NAMALWA (cell line): ENCODE results near the gene PCNX2.

Source experiments
- DNase-seq: peaks from one replicate; pipeline ENCODE4 v3.0.0-alpha.2; 2015; ENCODE audit warnings: low spot score

The PCNX2 gene

DNA sequence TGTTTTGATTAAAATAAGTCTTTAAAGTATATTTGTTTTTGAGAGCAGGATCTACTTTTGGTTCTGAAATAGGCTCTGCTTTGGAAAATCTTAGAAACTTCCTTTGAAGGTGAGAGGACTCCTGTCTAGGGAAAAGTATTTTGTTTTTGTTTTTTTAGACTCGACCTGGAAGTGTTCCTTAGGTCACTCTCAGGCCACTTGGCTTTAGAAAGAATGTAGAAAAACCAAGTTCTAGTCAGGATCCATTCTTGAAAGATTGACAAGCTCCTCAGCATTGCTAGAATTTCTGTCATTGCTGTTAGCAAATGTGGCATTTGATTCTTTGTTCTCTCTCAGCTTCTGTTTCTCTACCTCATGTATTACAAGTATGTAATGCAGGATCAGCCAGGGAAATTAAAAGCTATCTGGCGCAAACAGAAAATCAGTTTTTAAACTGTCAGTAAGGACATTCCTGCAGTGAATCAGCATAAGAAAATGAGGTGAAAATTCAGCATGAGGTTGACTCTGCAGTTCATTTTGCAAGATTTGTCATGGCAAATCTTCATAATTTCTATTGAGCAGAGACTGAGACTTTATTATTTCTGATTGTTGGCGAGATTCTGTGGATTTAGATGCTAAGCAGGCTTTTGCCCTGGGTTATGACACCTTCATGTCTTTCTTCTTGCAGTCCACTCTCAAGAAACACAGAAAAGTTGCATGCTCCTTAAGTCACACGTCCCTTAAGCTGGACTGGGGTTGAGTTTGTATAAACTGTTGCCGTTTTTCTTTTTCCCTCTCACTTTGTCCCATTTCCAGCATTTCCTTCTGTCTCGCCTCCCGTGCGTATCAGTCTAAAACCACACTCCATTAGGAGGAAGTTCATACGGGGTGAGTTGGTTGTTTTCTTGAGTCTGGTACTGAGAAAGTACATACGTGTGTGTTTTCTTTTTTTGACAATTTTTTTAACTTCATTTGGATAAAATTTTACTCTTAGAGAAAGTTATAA is 332.5 kb downstream of the PCNX2 start:
- DNase-seq = no peak

DNA sequence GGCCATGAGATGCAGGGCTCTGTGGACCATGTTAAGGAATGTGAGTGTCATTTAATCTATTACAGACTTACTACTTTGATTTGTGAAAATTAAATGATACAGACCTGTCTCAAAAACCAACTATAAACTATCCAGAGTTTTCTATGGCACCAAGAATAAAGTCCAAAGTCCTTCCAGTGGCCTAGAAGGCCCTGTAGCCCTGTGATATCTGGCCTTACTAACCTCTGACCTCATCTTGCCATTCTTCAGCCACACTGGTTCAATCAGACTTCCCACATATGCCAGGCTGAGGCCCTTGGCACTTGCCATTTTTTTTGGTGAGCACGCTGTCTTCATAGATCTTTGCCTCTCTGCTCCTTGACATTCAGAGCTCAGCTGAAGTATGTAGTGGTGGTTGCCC is 337.5 kb downstream of the PCNX2 start:
- no peak for DNase-seq

DNA sequence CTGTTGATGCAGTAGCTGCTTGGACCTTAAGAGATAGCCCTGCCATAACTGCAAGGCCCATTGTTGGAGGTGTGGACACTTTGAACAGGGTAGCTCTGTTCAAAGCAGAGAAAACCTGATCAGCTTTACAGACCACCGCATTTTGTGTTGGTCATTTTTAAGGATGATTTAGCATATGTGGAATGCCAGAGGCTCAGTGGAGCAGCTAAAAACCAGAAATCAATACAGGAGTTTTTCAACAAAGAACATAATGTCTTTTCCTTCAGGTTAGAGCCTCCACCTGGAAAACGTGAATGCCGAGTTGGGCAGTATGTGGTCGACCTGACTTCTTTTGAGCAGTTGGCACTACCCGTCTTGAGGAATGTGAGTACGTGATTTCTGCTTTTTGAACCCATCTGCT is 339.4 kb downstream of the PCNX2 start:
- no peak for DNase-seq

DNA sequence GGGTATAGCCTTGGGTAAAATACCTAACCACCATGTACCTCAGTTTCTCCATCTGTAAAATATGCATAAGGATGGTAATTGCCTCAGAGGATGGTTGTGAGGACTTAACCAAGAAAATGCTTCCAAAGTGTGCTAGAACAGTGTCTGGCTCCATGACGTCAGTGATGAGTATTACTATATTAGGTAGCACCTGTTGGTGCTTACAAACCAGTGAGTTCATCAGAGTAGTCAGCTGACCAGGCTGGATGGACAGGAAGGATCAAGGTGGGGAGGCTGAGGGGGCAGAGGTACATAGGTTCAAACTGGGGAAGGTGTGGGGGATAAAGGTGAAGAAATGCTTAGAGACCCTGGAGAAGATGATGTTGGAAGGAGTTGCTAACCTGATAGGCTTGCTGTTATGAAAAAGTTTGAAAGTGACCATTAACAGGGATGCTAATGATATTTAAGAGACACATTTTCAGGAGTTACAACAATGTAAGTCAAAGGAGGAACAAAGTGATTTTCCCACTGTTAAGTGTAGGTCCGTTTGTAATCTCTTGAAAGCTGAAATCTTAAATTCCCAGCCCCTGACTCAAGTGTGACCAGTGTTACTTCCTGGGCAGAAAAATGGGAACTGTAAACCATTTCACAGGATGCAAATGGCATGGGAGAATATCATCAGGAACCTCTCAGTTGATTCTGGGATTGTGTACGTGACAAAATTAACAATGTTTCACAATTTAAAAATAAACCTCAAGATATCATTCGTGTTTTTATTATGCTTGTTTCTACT is 340.7 kb downstream of the PCNX2 start:
- DNase-seq = no peak

DNA sequence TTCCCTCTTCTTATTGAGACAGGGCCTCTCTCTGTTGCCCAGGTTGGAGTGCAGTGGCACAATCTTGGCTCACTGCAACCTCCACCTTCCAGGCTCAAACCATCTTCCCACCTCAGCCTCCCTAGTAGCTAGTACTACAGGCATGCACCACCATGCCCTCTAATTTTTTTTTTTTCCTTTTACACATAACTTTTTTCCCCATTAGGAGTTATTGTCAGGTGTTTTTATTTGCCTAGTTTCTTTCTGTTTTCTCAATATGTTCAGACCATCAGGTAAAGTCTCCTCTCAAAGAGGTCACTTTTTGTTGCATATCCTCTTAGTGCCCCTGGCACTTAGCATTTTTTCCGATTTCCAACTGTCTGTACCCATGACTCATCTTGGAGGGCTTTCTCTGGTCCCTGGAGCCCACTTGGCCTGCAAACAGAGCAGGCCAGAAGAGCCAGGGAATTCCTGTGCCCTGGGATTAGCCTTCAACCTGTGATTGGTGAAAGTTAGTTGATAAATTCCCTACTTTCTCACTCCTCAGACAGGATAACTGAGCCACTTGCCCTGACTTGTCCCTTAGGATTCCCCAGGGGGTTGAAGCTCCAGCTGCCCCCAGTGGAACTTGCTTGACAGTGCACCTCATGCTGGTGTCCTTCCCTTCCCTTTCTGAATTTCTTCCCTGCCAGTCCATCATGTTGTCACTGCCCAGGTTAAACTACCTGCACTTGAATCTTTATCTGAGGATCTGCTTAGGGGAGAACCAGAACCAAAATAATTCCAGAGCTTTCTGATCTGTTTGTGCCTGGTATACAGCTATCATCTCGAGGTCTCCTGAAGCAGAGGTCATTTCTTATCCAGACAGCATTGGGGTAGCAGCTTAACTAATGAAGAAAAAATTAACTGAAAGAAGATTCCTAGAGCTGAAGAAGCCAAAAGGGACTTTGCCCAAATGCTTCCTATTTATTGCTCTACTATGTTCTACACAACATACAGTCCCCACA is 342.7 kb downstream of the PCNX2 start:
- peak; percentile 66 for DNase-seq

DNA sequence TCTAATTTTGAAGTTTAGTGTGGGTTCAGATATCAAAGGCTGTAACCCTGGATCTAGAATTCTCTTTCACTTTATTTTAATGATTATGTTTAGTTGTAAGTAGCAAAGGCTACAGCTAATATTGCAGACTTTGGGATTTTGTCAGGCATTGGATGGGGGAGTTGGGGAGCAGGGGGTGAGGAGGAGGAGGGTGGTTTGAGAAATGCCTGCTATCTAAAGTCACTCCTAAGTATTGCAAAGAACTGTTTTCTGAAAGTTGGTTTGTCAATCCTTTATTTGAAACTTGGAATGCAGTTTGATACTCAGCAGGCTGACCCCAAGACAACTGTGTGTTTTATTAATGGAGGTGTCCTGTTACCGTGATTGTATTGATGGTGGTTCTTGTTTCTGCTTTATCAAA is 343.9 kb downstream of the PCNX2 start:
- DNase-seq = no peak

DNA sequence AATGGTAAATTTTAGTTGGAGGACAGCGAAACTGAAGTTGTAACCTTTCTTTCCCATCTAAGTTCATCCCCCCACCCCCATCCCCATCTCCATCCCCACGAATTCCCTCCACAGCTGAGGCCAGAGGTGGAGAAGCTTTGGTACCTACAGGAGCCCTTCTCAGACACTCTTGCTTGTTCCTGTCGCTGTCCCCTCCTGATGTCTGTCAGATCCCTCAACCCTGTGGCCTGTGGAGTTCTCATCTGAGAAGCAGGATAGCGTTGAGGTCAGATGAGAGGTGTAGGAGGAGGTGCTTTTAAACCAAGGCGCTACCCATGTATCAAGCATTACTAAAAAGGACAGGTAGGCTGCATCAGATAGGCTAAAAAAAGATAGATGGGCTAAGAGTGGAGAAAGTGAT is 344.3 kb downstream of the PCNX2 start:
- DNase-seq = peak; percentile 48

DNA sequence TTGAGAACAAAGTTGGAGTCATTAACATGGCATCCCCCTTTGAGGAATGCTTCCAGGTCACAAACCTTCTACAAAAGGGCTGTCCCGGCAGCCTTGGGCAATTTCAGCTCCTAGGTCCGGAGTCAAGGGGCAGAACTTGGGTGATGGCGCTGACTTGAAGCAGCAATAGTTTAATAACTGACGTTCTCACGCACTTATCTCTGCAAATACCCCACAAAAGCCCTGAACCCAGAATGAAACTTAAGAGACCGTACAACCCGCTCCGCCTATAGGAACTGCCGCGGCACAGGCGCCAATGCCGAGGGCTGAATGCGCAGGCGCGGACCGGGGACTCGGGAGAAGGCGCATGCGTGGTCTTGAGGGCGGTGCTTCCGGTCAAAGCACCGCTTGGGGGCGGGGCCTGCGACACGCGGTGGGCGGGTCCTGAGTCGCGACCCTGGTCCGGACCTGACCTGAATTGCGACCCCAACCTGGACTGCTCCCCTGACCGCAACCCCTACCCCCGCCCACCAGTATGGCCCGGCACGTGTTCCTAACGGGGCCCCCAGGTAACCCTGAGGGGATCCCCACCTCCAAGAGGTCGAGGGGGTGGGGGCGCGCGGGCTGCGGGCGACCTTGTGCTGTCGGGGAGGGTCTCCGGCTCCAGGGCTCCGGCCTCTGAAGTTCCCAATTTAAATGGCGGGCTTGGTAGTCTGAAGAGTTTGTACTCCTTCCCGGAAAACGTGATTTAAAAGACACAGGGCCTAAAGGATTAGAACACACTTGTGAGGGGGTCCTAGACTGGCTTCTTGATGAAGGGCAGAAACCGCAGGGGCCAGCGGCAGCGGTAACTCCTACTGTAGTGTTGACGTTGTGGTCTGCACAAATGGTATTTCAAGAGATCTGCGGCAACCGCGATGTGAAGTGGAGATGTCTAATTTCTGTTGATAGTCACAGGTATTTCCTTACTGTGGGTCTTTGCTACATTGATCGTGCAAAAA is 345.0 kb downstream of the PCNX2 start, which contains the start of gene NTPCR:
NTPCR (plus strand) TSS at position 415 of the 980 bp plus-strand sequence; CDS start at position 515, 100 bp downstream.
- DNase-seq = peak; percentile 95

DNA sequence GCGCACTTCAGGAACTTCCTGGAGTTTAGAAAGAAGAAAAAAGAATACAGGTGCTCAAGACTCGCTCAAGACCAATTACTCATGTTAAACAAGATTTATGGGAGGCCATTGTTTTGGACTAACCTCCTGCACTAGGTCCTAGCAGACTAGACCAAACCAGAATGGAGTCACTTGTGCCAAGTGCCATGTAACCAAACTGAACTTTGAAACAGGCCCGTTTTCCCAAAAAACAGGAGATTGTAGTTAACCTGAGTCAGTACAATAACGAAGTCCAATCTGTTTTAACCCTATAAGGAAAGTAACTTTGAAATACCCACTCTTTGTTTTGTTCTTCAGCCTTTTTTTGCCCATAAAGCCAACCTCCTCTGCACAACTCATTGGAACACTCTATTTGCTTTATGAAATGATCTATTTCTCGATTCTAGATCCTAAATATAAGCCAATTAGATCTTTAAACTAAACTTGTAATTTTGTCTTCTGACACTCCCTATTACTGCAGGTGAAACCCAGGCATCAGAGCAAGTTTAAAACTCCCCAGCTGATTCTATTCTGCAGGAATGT is 345.8 kb downstream of the PCNX2 start:
- DNase-seq = no peak

DNA sequence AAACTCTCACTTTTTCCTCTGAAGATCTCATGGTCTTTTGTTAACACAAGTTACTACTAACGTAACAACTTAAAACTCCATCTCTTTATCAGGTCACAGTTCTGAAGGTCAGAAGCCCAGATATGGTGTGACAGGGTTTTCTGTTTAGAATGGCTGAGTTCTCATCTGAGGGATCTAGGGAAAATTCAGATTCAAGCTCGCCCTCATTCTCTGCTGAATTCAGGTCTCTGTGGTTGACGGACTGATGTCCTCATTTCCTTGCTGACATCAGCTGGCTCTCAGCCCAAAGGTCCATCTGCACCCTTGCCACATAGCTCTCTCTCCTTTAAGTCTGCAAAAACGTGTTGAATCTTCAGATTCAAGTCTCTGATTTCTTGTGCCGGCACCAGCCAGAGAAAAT is 351.2 kb downstream of the PCNX2 start:
- no peak for DNase-seq

DNA sequence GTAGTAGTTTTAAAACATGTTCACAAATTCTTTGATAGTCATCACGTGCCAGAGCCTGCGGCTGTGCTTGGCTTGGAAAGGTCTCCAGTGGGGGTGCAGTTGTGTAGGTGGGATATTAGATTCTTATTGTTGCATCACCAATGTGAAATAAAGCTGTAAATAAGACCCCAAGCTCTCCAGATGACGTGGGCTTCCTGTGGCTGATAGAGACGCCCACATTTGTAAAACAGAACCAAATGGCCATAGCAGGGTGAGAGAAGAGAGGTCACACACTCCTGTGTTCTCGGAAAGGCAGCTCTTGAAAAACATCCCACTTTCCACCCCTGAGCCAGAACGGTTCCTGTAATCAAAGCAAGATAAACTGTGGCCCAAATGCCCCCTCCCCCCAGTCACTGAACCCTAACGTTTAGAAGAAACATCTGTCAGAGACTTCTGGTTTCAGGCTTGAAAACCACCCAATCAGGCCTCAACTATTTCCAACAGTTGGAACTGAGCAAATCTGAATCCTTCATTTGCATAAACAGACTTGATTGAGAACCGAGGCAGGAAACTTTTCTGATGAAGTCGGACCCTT is 351.8 kb downstream of the PCNX2 start:
- peak; percentile 22 for DNase-seq

DNA sequence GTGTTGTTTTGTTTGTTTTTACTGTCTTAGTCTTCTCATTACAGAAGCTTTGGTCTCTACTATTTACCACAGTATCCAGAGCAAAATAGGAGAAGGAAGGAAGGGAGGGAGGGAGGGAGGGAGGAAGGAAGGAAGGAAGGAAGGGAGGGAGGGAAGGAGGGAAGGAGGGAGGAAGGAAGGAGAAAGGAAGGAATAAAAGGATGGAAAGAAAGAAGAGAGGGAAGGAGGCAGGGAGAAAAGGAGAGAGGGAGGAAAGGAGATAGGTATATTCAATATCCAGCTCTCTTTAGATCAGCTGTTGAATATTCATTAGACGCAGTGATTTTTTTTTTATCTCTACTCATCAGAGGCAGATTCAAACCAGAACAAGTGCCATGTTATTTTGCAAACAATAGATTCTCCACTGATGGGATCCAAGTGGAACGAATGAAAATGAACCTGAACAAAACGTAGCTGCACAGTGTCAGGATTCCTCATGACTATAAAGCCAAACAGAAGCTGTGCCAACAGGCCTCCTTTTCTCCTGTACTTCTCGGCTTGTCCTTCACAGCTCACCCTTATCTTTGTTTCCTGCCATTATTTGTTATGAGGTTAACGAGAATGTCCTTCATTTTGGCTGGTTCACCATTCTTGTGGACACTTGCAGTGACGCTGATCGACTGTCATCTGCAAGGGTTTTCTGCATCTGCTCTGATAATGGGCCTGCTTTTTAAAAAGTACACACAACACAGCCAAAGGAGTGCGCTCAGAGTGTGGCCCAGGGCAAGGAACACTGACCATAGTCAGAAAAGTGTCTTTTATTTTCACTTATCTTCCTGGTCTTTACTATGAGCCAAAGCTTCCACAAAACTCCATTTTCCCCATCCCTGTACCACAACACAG is 352.9 kb downstream of the PCNX2 start:
- no peak for DNase-seq

DNA sequence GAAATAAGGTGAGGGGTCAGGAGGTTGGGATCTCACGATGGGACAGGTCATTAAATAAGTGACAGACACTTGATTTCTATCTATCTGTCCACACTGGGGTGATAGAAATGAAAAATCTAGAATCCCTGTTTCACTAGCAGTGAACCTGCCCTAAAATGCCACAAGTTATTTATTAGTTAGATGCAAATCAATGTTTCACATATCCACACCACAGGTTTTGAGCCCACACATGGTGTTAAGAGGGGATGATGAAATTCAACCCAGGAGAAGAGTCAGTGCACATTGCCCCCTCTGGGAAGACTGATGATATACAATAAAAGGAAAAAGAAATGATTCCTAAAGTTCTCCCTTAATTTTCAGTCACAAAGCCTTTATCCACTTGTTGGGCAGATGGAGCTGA is 355.3 kb downstream of the PCNX2 start:
- DNase-seq = no peak

DNA sequence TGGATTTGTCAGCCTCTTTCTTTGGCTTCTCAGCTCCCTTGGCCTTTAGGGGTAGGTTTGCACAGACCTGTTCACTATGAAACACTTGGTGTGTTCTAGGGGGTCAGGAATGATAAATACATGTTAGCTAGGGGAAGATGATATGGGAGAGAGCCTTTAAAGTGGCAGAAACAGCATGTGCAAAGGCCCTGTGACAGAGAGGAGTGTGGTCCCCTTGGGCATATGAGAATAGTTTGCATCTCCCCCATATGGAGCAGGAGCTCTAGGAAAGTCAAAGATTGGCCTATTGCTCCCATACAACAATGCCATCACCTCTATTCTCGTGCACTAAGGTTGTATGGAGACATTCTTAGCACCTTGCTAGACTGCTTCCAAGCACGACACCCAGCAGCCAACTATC is 355.8 kb downstream of the PCNX2 start:
- DNase-seq = no peak

DNA sequence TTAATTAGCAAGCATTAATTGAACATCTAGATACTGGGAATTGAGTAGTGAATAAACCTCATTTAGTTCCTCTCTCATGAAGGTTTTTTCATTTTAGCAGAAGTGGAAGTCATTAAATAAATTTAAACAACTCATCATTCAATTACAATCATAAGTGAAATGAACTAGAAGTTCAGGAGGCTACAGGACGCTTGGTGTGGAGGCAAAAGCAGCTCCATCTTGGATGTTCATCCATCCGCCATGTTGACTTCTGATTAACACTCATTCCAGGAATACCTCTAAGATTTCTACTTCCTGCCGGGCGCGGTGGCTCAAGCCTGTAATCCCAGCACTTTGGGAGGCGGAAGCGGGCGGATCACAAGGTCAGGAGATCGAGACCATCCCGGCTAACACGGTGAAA is 356.6 kb downstream of the PCNX2 start:
- DNase-seq = no peak

DNA sequence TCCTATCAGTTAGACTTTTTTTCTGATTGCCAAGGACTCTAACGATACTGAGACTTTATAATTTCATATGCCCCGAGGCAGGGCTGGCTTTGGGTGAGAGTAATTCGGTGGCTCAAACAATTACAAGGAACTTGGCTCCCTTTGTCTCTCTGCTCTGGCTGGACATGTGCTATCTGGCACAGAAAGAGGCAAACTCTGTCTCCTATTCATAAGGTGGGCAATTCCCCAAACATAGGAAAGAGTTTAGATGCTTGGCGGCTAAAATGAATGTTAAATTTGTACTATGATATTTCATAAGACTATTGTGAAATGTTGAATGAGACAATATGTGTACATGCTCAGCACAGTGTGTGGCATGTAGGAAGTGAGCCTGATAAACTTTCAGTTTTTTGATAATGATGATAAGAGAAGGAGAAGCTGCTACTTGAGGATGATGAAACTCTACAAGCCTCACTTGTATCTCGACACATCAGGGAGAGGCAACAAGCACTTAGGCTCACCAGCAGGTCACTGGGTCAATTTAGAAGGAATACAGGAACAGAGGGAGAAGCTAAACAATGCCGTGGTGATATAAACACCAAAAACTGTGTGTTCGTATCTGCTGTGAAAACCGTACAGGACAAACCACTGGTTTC is 357.7 kb downstream of the PCNX2 start:
- no peak for DNase-seq

DNA sequence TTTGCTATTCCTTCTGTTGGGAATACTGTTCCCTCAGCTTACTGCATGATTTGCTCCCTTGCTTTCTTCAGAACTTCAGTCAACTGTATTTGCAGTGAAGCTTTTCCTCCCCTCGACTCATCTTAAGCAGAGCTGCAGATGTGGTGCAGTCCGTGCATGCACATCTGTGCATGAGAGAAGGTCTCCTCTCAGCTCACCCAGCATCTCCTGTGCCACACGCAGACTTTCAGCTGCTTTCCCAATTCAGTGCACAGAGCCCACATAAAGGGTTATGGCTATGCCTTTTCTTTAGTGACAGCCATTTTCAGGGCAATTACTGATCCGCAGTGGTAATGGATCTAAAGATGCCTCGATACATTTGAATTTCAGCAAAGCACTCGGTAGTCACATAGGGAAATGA is 358.6 kb downstream of the PCNX2 start:
- no peak for DNase-seq
